ENCODE data around the gene CPEB2.
"Not testable (repeated sequence)": the region's sequence is repeated elsewhere in the genome, so short reads cannot be mapped to it uniquely, and the experiment has no call there.

CPEB2 gene

DNA sequence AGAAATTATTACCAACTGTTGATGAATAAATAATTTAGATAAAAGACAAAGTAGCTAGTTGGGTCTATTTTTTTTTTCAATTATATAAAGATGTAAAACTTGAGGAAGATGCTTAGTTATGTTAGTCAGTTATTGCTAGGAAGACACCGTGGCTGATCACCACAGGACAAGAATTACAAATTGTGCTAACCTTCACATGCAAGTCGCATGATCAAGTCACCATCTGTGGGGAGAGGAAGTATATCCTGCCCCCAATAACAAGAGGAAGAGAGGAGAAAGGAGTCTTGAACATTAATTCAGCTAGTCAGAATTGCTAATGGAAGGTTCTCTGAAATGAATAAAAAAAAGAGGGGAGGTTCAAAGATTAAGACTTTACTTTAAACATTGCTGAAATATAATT lies 52.3 kb downstream of the CPEB2 start:
- no peak for DNase-seq (ENCODE audit: low read depth)

DNA sequence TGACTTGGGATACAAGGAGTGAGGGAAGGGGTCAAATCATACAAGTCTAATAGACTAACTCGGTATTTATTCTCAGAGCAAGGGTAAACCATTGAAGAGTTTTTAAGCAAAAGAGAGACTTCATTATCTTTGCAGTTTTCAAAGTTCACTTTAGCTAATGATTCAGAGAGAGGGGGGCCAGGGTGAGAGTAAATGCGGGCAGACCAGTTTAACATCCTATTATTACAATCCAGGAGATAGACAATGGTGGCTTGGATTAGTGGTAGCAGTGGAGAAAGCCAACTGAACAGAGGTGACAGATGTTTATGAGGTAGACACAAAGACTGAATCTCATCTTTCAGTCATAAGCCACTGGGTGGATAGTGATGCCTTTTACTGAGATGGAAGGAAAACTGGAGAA lies 57.9 kb downstream of the CPEB2 start:
- no peak for DNase-seq (ENCODE audit: low read depth)

- no peak for DNase-seq (ENCODE audit: low read depth)
These were observed 61.1 kb downstream of the CPEB2 start for GRCh38 chr4:15063341-15063740.

- DNase-seq (ENCODE audit: low read depth): no peak
These were observed 63.2 kb downstream of the CPEB2 start for GRCh38 chr4:15065516-15065915.

DNA sequence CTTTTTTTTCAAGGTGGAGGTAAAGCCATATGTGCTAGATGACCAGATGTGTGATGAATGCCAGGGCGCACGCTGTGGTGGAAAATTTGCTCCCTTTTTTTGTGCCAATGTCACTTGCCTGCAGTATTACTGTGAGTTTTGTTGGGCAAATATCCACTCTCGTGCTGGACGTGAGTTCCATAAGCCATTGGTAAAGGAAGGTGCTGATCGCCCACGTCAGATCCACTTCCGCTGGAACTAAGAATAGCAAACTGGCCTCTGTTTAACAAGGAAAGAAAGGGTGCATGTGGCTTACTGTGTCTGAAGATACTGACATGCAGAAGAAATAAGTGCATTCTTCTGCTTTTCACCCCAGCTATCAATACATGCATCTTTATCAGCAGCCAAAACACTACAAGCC lies 63.9 kb downstream of the CPEB2 start:
- no peak for DNase-seq (ENCODE audit: low read depth)

DNA sequence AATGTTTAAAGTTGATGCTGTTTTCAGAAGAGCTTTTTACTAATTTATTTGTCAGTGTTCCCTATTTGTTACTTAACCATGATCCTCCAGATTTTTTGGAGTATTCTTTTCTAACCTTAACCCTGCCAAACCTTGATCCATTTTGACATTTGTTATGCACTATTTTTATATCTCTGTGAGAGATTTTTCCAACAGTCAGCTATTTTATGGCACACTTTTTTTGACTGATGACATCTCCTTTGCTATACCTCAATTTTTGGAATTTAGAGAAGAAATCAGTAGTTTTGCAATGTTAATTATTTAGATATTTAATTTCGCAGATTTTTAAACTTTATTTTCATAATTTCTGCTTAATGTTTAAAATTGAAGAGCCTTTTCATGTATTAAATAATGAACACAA lies 66.0 kb downstream of the CPEB2 start:
- no peak for DNase-seq (ENCODE audit: low read depth)

DNA sequence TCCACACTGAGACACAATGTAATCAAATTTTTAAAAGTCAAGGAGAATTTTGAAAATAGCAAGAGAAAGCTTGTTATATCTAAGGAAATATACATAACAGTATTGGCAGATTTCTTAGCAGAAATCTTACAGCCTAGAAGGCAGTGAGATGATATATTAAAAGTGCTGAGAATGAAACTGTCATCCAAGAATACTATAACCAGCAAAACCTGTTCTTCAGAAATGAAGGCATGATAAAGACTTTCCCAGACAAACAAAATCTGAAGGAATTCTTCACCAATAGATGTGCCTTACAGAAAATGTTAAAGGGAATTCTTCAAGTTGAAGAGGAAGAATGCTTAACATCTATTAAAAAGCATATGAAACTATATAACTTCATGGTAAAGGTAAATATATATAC lies 73.6 kb downstream of the CPEB2 start:
- DNase-seq (ENCODE audit: low read depth): no peak

GRCh38 chr4:15077969-15078368 lies 75.7 kb downstream of the CPEB2 start:
- DNase-seq (ENCODE audit: low read depth): peak; percentile 24

DNA sequence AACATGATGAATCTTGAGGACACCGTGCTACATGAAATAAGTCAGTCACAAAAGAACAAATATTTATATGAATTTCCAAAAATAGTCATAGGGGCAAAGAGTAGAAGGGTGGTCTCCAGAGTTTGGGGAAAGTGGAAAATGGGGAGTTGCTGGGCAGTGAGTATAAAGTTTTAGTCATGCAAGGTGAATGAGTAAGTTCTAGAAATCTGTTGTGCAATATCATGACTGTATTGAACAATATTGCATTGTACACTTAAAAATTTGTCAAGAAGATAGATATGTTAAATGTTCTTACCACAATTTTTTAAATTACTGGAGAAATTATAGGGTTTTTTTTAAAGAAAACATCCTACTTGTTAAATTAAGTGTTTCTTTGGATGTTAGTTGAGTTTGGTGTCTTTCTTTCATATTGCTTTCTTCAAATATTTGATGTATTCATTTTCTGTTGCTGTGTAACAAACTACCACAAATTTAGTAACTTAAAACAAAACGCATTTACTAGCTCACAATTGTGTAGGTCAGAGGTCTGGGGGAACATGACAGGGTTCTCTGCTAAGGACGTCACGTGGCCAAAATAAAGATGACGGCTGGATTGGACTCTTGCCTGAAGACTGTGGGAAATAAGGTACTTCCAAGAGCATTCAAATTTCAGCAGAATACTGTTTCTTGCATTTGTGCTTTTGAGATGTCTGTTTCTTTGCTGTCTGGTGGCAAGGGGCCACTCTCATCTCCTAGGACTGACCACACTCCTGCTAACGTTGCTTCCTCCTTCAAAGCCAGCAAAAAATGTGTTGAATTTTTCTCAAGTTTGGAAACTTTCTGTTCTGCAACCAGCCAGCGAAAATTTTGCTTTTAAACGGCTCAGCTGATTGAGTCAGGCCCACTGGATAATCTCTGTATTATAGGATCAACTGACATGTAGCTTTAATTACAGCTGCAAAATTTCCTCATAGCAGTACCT lies 76.7 kb downstream of the CPEB2 start:
- DNase-seq (ENCODE audit: low read depth): peak; percentile 3

- DNase-seq (ENCODE audit: low read depth): no peak
These were observed 82.5 kb downstream of the CPEB2 start for GRCh38 chr4:15084780-15085179.

- DNase-seq (ENCODE audit: low read depth): not testable (repeated sequence)
These were observed 83.5 kb downstream of the CPEB2 start for GRCh38 chr4:15085762-15086161.

DNA sequence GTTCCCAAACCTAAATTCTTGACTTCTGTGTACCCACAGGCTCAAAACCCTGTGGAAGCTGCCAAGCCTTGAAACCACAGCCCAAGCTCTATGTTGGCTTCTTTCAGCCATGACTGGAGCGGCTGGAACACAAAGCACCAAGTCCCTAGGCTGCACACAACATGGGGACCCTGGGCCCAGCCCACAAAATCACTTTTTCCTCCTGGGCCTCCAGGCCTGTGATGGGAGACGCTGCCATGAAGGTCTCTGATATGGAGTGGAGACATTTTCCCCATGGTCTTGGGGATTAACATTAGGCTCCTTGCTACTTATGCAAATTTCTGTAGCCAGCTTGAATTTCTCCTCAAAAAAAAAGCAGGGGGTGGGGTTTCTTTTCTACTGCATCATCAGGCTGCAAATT lies 84.0 kb downstream of the CPEB2 start:
- DNase-seq (ENCODE audit: low read depth): not testable (repeated sequence)

DNA sequence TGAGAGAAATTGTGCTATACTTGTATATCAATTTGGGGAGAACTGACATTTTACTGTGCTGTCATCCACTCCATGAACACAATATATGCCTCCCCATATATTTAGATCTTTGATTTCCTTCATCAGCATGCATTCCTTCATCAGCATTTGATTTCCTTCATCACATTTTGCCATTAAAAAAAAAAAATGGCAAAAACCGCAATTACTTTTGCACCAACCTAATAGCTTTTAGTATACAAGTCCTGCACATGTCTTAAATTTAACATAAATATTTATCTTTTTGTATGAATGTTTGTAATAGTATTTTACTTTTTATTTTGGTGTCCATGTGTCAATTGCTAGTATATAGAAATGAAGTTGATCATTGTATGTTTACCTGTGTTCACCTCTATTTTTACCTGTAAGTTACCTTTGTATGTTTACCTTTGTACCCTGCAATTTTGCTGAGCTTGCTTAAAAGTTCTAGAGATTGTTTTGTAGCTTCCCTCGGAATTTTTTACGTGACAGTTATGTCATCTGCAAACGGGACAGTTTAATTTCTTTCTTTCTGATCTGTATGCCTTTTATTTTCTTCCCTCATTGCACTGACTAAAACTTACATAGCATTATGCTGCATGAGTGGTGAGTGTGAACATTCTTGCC lies 86.2 kb downstream of the CPEB2 start:
- DNase-seq (ENCODE audit: low read depth): no peak

- no peak for DNase-seq (ENCODE audit: low read depth)
These were observed 87.7 kb downstream of the CPEB2 start for GRCh38 chr4:15089979-15090378.

- no peak for DNase-seq (ENCODE audit: low read depth)
These were observed 98.1 kb downstream of the CPEB2 start for GRCh38 chr4:15100380-15100779.

DNA sequence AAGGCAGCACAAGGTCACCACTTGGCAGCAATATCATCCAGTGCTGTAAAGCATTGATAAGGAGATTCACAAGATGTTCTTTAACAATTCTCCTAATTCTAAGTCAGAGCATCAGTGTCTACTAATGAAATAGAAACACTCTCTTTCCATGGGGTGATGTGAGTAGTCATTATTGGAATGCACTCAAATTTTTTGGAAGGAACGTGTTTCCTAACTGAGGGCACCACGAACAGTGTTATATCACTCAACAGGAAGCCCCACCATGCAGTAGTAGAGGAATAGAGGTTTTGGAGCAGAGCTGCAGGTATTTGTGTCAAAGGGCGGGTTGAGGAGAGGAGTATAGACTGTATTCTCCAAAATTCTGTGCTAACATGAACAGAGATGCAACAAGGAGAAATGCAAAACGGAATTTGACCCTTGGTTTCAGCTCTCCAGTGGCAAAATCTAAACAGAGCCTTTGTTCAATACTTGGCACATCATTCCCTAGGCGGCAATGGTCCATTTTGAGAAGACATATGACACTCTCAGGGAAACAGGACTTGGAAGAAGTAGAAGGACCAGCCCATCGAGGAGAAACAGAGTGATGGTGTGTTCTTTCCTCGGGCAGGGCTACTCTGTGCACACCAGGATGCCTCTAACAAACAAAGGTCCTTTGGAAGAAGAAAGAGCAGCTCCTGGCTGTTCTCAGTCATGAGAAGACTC lies 98.9 kb downstream of the CPEB2 start:
- DNase-seq (ENCODE audit: low read depth): no peak

DNA sequence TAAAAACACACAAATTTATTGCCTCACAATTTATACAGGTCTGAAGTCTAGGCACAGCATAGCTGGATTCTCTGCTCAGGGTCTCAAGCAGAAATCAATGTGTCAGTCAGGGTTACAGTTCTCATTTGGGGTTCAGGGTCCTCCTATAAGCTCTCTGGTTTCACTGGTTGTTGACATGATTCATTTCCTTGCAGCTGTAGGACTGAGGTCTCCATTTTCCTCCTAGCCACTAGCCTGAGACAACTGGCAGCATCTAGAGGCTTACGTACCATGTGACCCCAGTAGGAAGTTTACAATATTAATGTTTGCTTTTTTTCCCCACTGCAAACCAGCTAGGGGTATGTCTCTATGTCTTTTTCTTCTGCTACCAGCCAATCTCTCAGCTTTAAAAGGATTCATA lies 102.5 kb downstream of the CPEB2 start:
- no peak for DNase-seq (ENCODE audit: low read depth)

- no peak for DNase-seq (ENCODE audit: low read depth)
These were observed 104.1 kb downstream of the CPEB2 start for GRCh38 chr4:15106399-15106798.

DNA sequence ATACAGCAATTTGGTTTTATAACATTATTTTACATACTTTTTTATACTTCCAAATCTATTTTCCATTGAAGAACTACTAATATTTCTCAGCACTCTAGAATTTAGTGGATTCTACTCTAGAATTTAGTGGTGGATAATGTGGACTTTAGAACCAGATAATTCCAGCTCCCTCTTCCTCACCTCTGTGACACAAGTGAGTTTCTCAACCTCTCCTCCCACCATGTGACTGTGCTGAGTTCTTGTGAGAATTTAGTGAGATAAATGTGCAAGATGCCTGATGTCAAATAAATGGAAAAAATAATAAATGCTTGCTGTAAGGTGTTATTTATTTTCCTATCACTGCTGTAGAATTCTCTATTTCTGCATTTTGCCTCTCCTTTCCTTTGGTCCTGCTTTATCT lies 107.3 kb downstream of the CPEB2 start:
- DNase-seq (ENCODE audit: low read depth): no peak

- DNase-seq (ENCODE audit: low read depth): no peak
These were observed 107.9 kb downstream of the CPEB2 start for GRCh38 chr4:15110120-15110571.

DNA sequence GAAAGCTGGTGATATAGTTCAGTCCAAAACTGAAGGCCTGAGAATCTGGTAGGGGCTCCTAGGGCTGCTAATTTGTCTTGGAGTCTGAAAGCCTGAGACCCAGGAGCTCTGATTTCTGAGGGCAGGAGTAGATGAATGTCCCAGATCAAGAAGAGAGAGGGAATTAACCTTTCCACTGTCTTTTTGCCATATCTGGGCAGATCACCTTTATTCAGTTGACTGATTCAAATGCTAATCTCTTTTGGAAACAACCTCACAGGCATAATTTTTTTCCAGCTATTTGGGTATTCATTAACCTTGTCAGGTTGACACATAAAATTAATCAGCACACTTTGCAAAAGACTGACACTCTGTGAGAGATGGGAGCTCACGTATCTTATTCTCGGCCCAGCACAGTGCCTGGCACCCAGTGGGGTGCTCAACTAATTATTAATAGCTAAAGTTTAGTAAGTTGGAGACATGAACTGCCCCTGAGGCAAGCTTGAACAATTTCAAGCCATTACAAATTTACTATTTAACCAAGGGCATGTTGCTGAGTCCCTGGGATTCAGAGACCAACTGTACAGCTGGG lies 114.3 kb downstream of the CPEB2 start:
- DNase-seq (ENCODE audit: low read depth): no peak

DNA sequence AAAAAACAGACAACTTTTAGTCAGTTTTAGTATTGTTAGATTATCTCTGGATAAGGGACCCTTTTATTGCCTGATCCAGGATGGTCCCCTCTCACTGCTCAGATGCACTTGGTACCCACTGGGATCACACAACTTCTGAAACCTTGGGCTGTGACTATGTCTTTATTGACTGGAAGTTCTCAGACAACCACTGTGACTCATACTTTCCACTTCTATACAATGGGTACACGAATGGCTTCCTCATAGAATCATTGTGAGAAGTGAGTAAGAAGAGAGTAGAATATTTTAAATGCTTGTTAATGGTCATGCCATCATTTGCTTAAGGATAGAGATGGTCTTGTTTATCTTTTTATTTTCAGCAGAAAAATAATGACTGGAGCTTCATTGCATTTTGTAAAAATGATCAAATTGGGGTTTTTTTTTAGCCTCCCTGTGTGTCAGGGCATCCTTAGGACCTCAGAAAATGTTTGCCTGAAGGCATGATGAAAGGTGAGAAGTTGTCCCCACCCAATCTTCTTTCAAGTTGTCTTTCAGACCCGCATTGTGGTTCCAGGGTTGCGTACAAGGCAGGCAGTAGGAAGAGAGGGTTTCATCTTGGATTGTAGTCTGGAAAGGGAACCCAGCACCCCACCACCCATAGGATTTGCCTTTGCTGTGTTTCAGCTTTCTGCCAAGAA lies 115.1 kb downstream of the CPEB2 start:
- no peak for DNase-seq (ENCODE audit: low read depth)
